Anterior cingulate cortex (tissue), 58 donors: ENCODE measurements around the gene SMYD3.

Source experiments
- DNase-seq, 58 donors: peaks; one replicate each; lab custom pipeline; 2025; lab: John Stamatoyannopoulos, UW

Gene SMYD3

GRCh38 chr1:246516126-246516525, 9.0 kb upstream of the SMYD3 start:
- no peak for DNase-seq

GRCh38 chr1:246515390-246516005, 8.4 kb upstream of the SMYD3 start:
- no peak for DNase-seq

- DNase-seq: no peak
Measured at GRCh38 chr1:246513619-246514343, 6.7 kb upstream of the SMYD3 start.

DNA sequence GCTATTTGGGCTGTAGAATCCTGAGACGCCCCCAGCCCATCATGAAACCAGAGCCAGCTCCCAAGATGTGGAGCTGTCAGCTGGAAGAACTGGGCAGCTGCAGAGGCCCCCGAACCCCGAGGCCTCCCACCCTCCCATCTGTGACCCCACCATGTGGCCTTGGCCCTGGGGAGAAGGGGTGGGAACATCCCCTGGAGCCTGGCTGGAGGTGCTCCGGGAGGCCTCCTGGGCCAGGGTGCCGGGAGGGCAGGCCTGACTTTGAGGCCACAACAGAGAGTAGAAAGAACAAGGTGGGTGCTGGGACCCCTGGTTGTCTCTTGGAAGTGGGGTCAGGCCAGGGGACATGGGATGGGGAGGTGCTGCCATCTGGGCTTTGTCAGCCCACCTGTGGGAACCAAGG, 6.0 kb upstream of the SMYD3 start:
- no peak for DNase-seq

GRCh38 chr1:246512635-246513034, 5.6 kb upstream of the SMYD3 start:
- DNase-seq: no peak

DNA sequence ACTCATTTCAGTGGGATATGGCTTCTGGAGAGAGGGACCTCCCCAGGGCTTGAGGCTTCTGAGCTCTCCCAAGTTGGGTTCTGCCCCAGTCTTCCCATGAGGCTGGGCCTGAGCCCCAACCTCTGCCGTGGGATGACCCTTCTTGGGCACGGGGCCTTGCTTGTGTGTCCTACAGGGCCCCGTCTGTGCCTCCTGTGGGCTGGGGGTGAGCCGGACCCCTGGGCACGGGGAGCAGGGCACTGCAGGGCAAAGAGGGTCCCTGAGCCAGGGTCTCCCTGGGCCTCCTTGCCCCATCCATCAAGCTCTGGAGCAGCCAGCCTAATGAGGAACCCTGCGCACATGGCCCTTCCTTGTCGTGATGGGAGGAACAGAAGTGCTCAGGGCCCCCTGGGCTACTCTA, 5.2 kb upstream of the SMYD3 start:
- no peak for DNase-seq

GRCh38 chr1:246511203-246511602, 4.1 kb upstream of the SMYD3 start:
- DNase-seq: no peak

DNA sequence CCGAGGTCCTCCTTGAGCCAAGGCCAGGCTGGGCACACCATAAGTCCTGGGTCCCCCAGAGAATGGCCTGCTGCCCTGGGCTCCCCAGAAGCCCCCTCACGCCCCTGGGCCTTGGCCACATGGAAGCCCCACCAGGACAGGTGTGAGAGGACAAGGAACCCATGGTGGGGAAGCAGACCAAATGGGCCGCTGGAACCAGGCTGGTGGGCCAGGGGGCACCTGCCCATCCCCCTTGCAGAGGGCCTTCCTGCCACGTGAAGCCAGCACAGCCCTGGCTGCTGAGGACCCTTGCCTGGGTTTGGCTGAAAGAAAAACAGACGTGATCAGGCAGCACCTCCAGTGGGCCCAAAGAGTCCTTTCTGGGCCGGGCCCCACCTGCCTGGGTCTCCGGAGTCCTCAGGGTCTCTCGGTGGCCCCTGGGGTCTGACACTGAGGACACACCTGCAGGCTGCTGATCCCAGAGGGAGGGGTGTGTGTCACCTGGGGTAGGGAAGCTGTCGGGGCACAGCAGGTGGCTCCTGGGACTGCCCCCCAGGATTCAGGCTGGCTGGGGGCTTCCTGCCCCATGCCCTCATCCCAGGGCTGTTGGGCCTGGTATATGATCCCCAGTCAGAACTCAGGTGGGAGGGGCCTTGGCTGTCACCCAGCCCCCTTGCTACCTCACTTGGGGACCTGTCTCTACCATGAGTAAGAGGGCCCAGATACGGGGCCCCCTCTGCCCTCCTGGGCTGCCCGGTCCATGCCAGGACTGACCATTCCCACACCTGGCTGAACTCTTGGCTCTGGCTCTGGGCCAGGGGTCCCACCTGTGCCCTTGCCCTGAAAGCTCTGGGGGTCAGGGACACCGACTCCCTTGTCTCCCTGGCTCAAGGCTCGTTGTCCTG, 3.3 kb upstream of the SMYD3 start:
- DNase-seq: no peak

GRCh38 chr1:246508897-246509688, 2.0 kb upstream of the SMYD3 start:
- DNase-seq: no peak

- DNase-seq: peak in 4 of 58 donors; percentile 16 to 54 (median 30)
Measured at GRCh38 chr1:246506367-246506673, 759 bp downstream of the SMYD3 start.

- DNase-seq: no peak
Measured at GRCh38 chr1:246503341-246503740, 3.7 kb downstream of the SMYD3 start.

DNA sequence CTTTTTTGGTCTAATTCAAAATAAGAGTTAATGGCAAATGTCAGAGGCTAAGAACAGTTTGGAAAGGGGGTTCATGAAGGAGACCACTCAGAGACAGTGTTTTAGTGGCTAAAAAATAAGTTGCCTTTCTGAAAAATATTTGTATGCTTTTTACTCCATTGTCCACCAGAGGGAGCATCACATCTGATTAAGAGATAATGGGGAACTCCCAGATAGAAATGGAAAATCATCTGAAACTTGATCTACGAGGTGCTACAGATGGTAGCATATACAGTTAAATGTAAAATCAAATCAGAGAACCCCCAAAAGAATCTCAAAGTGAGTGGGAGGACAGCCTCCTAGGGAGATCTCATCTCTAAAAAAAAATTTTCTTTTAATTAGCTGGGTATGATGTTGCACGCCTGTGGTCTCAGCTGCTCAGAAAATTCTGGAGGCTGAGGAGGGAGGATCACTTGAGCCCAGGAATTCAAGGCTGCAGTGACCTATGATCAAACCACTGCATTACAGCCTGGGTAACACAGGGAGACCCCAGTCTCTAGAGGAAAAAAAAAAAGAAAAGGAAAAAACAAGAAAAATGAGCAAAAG, 9.7 kb downstream of the SMYD3 start:
- peak in 2 of 58 donors; percentile 24 to 38 for DNase-seq

DNA sequence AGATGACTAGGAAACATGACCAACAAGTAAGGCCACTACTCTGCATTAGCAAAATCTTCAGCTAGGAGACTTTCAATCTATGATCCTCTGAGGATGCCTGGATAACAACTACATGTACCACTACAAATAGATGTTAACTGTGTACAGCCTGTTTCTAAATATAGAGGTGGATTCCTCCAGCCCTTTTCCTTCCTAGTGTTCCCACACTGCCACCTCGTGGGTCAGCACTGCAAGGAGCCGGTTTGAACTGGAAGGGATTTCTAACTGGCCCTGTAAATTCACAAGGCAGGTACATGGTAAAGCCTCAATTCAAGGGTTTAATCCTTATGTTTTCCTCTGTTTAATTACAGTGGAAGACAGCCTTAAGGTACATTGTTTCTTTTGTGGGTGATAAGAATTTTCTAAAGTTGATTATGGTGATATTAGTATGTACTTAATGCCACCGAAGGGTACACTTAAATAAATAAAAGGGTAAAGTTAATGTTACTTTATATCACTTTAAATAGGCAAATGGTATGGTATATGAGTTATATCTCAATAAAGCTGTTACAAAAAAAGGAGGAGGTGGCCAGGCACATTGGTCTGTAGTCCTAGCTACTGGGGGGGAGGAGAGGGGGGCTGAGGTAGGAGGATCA, 14.4 kb downstream of the SMYD3 start:
- peak in 46 of 58 donors; percentile 5 to 78 (median 34) for DNase-seq

GRCh38 chr1:246491551-246492053, 15.5 kb downstream of the SMYD3 start:
- DNase-seq: no peak

DNA sequence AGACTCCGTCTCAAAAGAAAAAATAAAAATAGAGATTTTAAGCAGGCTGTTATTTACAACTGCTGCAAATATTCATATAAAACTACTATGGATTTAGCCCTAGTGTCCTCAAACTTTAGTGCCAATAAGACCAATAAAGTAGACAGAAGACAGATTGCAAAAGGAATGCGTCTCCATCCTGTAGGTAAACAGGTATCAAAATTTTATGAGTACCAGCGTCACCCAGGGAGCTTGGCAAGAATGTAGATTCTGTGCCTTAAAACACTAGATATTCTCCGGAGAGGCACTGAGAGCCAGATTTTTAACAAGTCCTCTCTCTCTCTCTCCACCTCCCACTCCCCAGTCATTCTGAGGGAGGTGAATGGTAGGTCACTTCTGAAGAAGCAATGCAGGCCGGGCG, 18.4 kb downstream of the SMYD3 start:
- no peak for DNase-seq

DNA sequence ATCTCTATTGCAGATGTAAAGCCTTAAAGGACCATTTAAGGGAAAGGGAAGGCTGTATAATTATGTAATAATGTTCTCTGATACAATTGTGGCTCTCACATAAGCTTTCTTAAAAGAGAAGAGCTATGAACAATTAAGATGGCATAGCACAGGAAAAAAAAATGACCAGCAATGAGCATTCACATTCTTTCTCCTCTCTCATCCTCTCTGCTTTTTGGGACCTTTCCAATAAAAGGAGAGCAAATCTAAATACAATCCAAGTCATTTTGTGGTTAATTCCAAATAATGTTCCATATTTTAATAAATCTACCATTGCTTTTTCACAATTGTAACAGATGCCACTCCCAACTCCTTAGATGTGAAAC, 23.5 kb downstream of the SMYD3 start:
- DNase-seq: no peak

DNA sequence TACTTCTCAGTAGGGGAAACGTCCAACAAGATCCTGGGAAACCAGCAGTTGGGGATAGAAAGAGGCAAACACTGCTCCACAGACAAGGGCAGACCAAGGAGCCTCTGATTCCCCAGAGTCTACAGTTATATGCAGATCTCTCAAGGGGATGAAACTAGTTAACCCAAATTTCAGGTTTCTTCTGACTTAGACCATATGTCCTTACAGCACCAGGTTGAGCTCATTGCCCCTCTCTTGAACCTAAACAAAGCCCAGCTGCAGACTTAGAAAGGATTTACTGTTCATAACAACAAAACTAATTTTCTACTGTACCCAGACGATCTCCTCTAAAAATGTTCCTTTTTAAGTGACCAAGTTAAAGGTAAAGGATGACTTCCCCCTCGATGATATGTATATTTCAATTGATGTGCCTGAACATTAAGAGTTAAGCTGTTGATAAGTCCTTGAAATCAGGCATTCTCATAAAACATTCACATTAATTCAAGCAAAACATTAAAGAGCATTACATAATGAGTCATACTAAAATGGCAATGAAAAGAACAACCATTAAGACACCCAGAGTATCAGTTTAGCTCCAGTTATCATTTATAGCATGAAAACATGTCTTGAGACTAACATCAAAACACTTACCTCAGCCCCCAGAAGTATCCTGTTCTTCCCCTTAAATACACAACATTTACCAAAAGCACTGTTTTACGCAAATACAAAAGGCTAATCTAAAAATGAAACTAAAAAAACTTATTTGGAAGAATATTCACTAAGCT, 24.1 kb downstream of the SMYD3 start:
- DNase-seq: no peak

DNA sequence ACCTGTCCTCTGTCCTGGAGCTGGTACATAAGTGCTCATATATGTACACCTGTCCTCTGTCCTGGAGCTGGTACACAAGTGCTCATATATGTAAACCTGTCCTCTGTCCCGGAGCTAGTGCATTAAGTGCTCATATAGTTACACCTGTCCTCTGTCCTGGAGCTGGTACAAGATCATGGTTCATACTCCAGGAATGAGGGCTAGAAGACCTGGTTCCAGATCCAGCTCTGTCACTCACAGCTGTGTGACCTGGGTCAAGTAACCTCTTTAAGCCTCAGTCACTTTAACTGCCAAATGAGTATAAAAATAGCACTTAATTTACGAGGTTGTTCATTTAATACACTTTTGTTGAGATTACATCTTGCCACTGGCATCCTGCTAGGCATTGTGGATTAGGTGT, 28.0 kb downstream of the SMYD3 start:
- DNase-seq: no peak

DNA sequence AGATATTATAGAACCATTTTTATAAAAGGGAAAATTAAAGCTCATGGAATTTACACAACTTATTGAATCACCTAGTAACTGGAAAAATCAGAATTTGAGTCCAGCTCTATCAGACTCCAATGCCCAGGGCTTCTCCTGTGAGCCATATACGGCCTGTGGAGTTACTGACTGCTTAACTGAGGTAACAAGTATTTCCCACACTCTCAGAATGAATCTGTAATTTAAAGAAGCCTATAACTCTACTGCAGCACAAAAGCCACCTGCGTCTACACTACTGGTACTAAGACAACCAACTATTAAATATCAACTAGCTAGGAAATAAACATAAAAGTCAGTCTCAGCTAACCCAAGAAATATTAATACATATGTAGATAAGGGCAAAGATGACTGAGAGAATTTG, 29.4 kb downstream of the SMYD3 start:
- DNase-seq: no peak
